Transverse colon (tissue), 4 donors: ENCODE measurements around the gene PIMREG. TPM values are rescaled to one million over a fixed set of nuclear protein-coding genes. Genes with fewer than 3 reads are reported as not detected.
"Not testable (repeated sequence)": the region's sequence is repeated elsewhere in the genome, so short reads cannot be mapped to it uniquely, and the experiment has no call there.

ENCODE experiments used
- DNase-seq: peaks from one replicate; pipeline ENCODE4 v3.0.0-alpha.2; 2019
- H3K27ac ChIP-seq, 4 donors: fragments of 200-600 bp; sonication (generic); 2 replicates each; pipeline ENCODE4 v1.5.1; 2016 to 2018; ENCODE audit warnings: inconsistent platforms in 4 of 4
- H3K27me3 ChIP-seq: fragments of 200-600 bp; sonication (generic); 2 replicates; pipeline ENCODE4 v1.5.1; 2017; ENCODE audit warnings: inconsistent platforms
- H3K36me3 ChIP-seq, 4 donors: fragments of 200-600 bp; sonication (generic); 2 replicates each; pipeline ENCODE4 v1.5.1; 2017 to 2019; ENCODE audit warnings: inconsistent platforms in 4 of 4
- H3K4me1 ChIP-seq, 4 donors: fragments of 200-600 bp; sonication (generic); 2 replicates each; pipeline ENCODE4 v1.5.1; 2017 to 2020; ENCODE audit warnings: inconsistent platforms in 4 of 4
- H3K4me3 ChIP-seq, 4 donors: fragments of 200-600 bp; sonication (generic); 1 replicate in 1 of 4; 2 replicates in 3 of 4; pipeline versions ENCODE4 v1.5.1 to v1.6.1; 2017 to 2019; ENCODE audit warnings: inconsistent platforms in 4 of 4
- H3K9me3 ChIP-seq, 2 donors: fragments of 200-600 bp; sonication (generic); 2 replicates each; pipeline ENCODE4 v1.5.1; 2017 to 2019; ENCODE audit warnings: inconsistent platforms in 2 of 2
- EP300 ChIP-seq: sonication (generic); formaldehyde crosslinking; IDR thresholded peaks from one replicate; pipeline ENCODE4 v1.6.1; 2017; ENCODE audit warnings: antibody characterized with exemption, low read depth
- POLR2A ChIP-seq: fragments of 450-650 bp; IDR thresholded peaks from one replicate; pipeline ENCODE4 v1.6.1; 2016; ENCODE audit warnings: antibody characterized with exemption, mild to moderate bottlenecking, moderate library complexity
- POLR2AphosphoS5 ChIP-seq, 3 donors: sonication (generic); formaldehyde crosslinking; IDR thresholded peaks; one replicate each; pipeline ENCODE4 v1.6.1; 2016; ENCODE audit warnings: antibody characterized with exemption in 3 of 3
- WGBS, 2 donors: methylation state at CpG; one replicate each; pipeline ENCODE4 v1.1.5; 2018; ENCODE audit warnings: low coverage in 1 of 2; 5-methylcytosine and 5-hydroxymethylcytosine counted together
- in situ Hi-C, 4 donors: fragments of 200-750 bp; cut with MboI; loops; one replicate each; pipeline versions ENCODE4 v1.15.0 to v1.15.1; 2017; ENCODE audit warnings: low sequenced_read_pairs in 3 of 4, low pct_ligation_motif_present in 1 of 4, low pct_unique_long_range_greater_than_20kb in 1 of 4
- intact Hi-C: fragments of 100-400 bp; cut with DNase I; formaldehyde crosslinking; loops from one replicate; pipeline ENCODE4 v1.15.1; 2023; ENCODE audit warnings: low total_unique reads
- total RNA-seq, 4 donors: library from RNA; depleted of rRNA; stranded (reverse); fragments of >200 nt; gene quantifications; one replicate each; pipeline ENCODE4 v1.1.0, GENCODE V29; 2016
- TF ChIP-seq, protein P1 (sequence below), 5 experiments: fragments of 200-600 bp in 3 of 5; fragments of 450-650 bp in 2 of 5; sonication (generic) in 3 of 5; IDR thresholded peaks; 1 replicate in 2 of 5; 2 replicates in 3 of 5; pipeline ENCODE4 v1.5.1; 2016 to 2017; ENCODE audit warnings: antibody characterized with exemption in 5 of 5, inconsistent platforms in 3 of 5, mild to moderate bottlenecking in 2 of 5, moderate library complexity in 1 of 5

PIMREG gene
- total RNA-seq, 4 donors from 2014 or later = 0.41 to 8.4 (median 0.79) TPM; not detected in 1

DNA sequence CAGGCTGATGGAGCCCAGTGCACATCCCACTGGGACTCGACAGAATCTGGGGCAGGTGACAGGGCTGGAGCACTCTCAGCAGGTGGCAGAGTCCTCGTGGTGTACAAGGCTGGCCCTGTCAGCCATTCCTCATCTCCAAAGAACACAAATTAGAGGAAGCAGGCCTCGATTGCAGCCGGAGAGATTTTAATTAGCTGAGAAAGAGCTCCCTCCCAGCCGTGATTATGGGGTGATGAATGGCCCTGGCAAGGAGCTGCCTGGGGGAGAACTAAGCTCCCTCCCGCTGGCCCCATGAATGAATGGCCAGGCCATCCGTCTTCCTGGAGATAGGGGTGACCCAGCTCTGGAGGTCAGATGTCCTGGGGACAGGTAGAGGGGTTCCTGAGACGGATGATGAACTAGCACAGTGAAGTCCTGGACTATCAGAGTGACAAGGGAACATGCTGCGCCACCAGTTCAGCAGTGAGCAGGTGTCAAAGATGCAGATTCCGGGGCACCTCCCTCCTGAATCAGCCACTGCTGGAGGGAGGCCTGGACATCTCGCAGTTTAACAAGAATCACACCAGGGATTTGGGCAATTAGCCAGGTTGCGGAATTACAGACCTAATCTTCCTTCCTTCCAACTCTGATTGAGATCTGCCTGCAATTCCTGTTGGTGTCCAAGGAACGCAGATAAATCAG lies 35.5 kb downstream of the PIMREG start:
- Histone ChIP-seq H3K27ac (no peak overlapping the region), H3K9me3 (no peaks in the 10 kb centered on the region), H3K4me3 (no peak overlapping the region), H3K27me3 (no peaks in the 10 kb centered on the region), H3K4me1 (no peaks in the 10 kb centered on the region), H3K36me3 (no peaks in the 10 kb centered on the region)
- in situ Hi-C loops (no loop called here), intact Hi-C loops (loop anchor here (10.0 kb wide), 2 partner anchors 85 to 135 kb away; no protein-coding TSS in a partner anchor)
- TF ChIP-seq EP300 (no peak), POLR2A (no peak), POLR2AphosphoS5 (IDR thresholded peaks at IDR 0.05) (no peak)
- TF ChIP-seq, protein P1, sequence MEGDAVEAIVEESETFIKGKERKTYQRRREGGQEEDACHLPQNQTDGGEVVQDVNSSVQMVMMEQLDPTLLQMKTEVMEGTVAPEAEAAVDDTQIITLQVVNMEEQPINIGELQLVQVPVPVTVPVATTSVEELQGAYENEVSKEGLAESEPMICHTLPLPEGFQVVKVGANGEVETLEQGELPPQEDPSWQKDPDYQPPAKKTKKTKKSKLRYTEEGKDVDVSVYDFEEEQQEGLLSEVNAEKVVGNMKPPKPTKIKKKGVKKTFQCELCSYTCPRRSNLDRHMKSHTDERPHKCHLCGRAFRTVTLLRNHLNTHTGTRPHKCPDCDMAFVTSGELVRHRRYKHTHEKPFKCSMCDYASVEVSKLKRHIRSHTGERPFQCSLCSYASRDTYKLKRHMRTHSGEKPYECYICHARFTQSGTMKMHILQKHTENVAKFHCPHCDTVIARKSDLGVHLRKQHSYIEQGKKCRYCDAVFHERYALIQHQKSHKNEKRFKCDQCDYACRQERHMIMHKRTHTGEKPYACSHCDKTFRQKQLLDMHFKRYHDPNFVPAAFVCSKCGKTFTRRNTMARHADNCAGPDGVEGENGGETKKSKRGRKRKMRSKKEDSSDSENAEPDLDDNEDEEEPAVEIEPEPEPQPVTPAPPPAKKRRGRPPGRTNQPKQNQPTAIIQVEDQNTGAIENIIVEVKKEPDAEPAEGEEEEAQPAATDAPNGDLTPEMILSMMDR (IDR thresholded peaks at IDR 0.05) = no peak
- no peak for DNase-seq
- 69% methylated on average over 13 of the region's 13 CpGs; no CpG with 5 or more reads in 1 of the 2 donors for WGBS, 2 donors

DNA sequence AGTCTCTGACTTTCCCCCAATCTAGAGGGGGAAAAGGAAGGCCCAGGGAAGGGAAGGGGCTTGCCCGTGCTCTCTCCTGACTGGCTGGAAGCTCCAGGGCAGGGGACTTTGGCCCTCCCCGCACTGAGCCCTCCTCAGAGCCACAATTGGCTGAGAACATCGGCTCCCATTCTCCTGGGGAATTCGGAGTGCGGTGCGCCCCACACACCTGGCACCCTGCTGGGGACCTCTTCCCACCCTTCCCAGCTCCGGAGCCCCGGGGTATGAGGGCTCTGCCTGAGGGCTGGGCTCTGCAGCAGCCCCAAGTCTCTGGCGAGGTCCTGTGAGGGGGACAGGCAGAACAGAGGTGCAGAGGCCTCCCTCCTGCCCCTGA lies 36.0 kb downstream of the PIMREG start:
- H3K4me3 ChIP-seq = no peak overlapping the region
- no peaks in the 10 kb centered on the region for H3K4me1 ChIP-seq
- H3K9me3 ChIP-seq = no peaks in the 10 kb centered on the region
- in situ Hi-C loops = no loop called here
- DNase-seq = no peak
- no peak for TF ChIP-seq POLR2A
- H3K36me3 ChIP-seq = no peaks in the 10 kb centered on the region
- no peak overlapping the region for H3K27ac ChIP-seq
- no peaks in the 10 kb centered on the region for H3K27me3 ChIP-seq
- 71% methylated on average over 5 of the region's 9 CpGs; no CpG with 5 or more reads in 1 of the 2 donors for WGBS, 2 donors
- intact Hi-C loops = no loop called here

DNA sequence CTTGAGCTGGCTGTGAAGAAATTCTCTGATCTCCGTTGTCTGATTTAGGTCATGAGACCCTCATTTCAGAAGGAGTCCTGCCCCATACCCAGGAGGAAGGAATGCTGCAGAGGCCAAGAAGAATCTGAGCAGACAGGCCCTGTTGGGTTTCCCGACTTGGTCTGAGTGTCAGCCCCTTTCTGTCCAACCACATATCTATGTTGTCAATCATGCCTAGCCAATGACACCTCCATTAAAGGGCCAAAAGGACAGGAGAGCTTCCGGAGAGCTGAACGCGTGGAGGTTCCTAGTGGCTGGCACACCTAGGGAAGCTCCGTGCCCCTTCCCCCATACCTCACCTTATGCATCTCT lies 37.8 kb downstream of the PIMREG start:
- in situ Hi-C loops (no loop called here), intact Hi-C loops (no loop called here)
- DNase-seq = no peak
- TF ChIP-seq EP300 (no peak), POLR2A (no peak), POLR2AphosphoS5 (IDR thresholded peaks at IDR 0.05) (no peak)
- TF ChIP-seq, protein P1 (IDR thresholded peaks at IDR 0.05) = no peak
- Histone ChIP-seq H3K27me3 (no peaks in the 10 kb centered on the region), H3K36me3 (no peaks in the 10 kb centered on the region), H3K9me3 (no peaks in the 10 kb centered on the region), H3K4me3 (no peak overlapping the region), H3K27ac (no peak overlapping the region), H3K4me1 (no peaks in the 10 kb centered on the region)
- WGBS, 2 donors = 90 to 100% methylated on average over 1 to 6 of the region's 6 CpGs

DNA sequence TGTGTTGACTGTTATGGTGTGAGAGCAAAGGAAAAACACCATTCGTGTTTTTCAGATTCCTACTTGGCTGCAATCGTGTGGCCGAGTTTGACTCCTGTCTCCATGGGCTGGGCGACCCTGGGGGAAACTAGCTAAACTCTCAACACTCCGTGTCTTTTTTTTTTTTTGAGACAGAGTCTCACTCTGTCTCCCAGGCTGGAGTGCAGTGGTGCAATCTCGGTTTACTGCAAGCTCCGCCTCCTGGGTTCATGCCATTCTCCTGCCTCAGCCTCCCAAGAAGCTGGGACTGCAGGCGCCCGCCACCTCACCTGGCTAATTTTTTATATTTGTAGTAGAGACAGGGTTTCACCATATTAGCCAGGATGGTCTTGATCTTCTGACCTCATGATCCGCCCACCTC lies 38.5 kb downstream of the PIMREG start:
- DNase-seq, H3K27ac ChIP-seq, in situ Hi-C loops, H3K27me3 ChIP-seq, intact Hi-C loops, H3K9me3 ChIP-seq, H3K4me1 ChIP-seq, H3K4me3 ChIP-seq, H3K36me3 ChIP-seq: not testable (repeated sequence)
- 72 to 80% methylated on average over 3 to 10 of the region's 10 CpGs for WGBS, 2 donors

DNA sequence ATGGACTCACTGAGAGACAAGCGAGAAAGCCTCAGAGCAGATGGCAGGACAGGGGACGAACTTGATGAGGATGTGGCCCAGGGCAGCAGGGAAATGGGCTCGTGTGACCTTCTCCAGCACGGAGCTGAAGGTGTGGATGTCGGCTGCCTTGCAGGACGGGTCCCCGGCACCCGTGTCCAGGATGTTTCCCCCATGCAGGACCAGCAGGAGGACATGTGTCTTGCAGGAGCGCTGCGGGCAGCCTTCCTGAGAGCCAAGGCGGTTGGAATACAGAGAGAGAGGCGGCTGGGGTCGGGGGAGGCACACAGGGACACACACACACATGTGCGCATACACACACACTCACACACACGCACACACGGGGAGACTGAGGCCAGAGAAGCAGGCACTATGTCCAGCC lies 39.3 kb downstream of the PIMREG start:
- intact Hi-C loops = no loop called here
- in situ Hi-C loops = no loop called here
- TF ChIP-seq POLR2A (no peak), POLR2AphosphoS5 (IDR thresholded peaks at IDR 0.05) (no peak), EP300 (no peak)
- TF ChIP-seq, protein P1 (IDR thresholded peaks at IDR 0.05) = no peak
- no peak overlapping the region for H3K4me3 ChIP-seq
- H3K27ac ChIP-seq = no peak overlapping the region
- no peaks in the 10 kb centered on the region for H3K9me3 ChIP-seq
- no peaks in the 10 kb centered on the region for H3K4me1 ChIP-seq
- DNase-seq = no peak
- no peaks in the 10 kb centered on the region for H3K36me3 ChIP-seq
- H3K27me3 ChIP-seq = no peaks in the 10 kb centered on the region
- 90 to 100% methylated on average over 2 to 16 of the region's 16 CpGs for WGBS, 2 donors
